Activated CD8-positive, alpha-beta memory T cell treated with anti-CD3 and anti-CD28 coated beads, Interleukin-2, amount 10 ng/mL, durations not matched to agents 7 days and 5 days (primary cell): ENCODE measurements around the gene PIP5K1B. TPM values are rescaled to one million over a fixed set of nuclear protein-coding genes. Genes with fewer than 3 reads are reported as not detected.
"Not testable (repeated sequence)": the region's sequence is repeated elsewhere in the genome, so short reads cannot be mapped to it uniquely, and the experiment has no call there.

Source experiments
- ATAC-seq: fragments of 150-1000 bp; cut with Tn5 transposase; one replicate; pipeline ENCODE4 v1.10.0; 2021; ENCODE audit warnings: moderate library complexity
- CTCF ChIA-PET: fragments of 350-600 bp; sonication (Branson Sonifier 250); formaldehyde crosslinking; loops from one replicate; lab custom pipeline; 2021; ENCODE audit warnings: antibody characterized with exemption; lab: Charles Lee
- DNase-seq: peaks from one replicate; pipeline ENCODE4 v3.0.0-alpha.2; 2020
- H3K27ac Mint-ChIP-seq: one replicate; pipeline ENCODE4 v1.8.0; 2021; ENCODE audit warnings: mild to moderate bottlenecking, mixed read lengths
- H3K27me3 Mint-ChIP-seq: one replicate; pipeline ENCODE4 v1.8.0; 2021; ENCODE audit warnings: mixed read lengths
- H3K36me3 Mint-ChIP-seq: one replicate; pipeline ENCODE4 v1.8.0; 2021; ENCODE audit warnings: mild to moderate bottlenecking, mixed read lengths
- H3K4me1 Mint-ChIP-seq: one replicate; pipeline ENCODE4 v1.8.0; 2021; ENCODE audit warnings: mixed read lengths
- H3K4me3 Mint-ChIP-seq: one replicate; pipeline ENCODE4 v1.8.0; 2021; ENCODE audit warnings: mild to moderate bottlenecking, moderate library complexity, mixed read lengths
- H3K9me3 Mint-ChIP-seq: one replicate; pipeline ENCODE4 v1.8.0; 2022; ENCODE audit warnings: low read depth, mixed read lengths
- total RNA-seq, 2 experiments: library from RNA; stranded (reverse); gene quantifications; one replicate each; pipeline ENCODE4 v1.2.3, GENCODE V29; 2021

Gene PIP5K1B
- total RNA-seq, 2 experiments from 2014 or later, result 0.85 to 23.2 TPM

DNA sequence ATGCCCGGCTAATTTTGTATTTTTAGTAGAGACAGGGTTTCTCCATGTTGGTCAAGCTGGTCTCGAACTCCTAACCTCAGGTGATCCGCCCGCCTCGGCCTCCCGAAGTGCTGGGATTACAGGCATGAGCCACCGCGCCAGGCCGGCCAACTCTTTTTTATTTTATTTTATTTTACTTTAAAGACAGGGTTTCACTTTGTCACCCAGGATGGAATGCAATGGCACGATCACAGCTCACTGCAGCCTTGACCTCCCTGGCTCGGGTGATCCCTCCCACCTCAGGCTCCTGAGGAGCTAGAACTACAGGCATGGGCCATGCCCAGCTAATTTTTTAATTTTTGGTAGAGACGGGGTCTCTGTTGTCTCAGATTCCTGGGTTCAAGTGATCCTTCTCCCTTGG lies 345.9 kb downstream of the PIP5K1B start:
- CTCF ChIA-PET, result interaction anchor here (9.2 kb wide), 1 partner anchor 142 kb away, joined by 121 read pairs; no protein-coding TSS in a partner anchor
- not testable (repeated sequence) for H3K9me3 Mint-ChIP-seq, ATAC-seq, DNase-seq, H3K27ac Mint-ChIP-seq, H3K27me3 Mint-ChIP-seq, H3K4me3 Mint-ChIP-seq
- Mint-ChIP-seq H3K36me3 (peaks cover 12% of the 10 kb centered on the region), H3K4me1 (peaks cover 10% of the 10 kb centered on the region)

- DNase-seq (no peak), ATAC-seq (no peak)
- H3K36me3 Mint-ChIP-seq, result peaks cover 16% of the 10 kb centered on the region
- no peaks in the 10 kb centered on the region for H3K27me3 Mint-ChIP-seq
- peaks cover 13% of the 10 kb centered on the region for H3K4me1 Mint-ChIP-seq
- no peak overlapping the region for H3K27ac Mint-ChIP-seq
- H3K9me3 Mint-ChIP-seq, result no peaks in the 10 kb centered on the region
- CTCF ChIA-PET, result interaction anchor here (0.6 to 9.2 kb wide), 13 partner anchors 9 to 1628 kb away, joined by 3 to 121 read pairs (median 5); partner anchors contain the start of gene FXN
- H3K4me3 Mint-ChIP-seq, result no peak overlapping the region
Observed at GRCh38 chr9:69054989-69055388, 349.9 kb downstream of the PIP5K1B start.

GRCh38 chr9:69056191-69056815 lies 351.3 kb downstream of the PIP5K1B start:
- DNase-seq, result no peak
- Mint-ChIP-seq H3K9me3 (no peaks in the 10 kb centered on the region), H3K27ac (no peak overlapping the region), H3K4me3 (no peak overlapping the region), H3K4me1 (peaks cover 20% of the 10 kb centered on the region), H3K27me3 (no peaks in the 10 kb centered on the region), H3K36me3 (peaks cover 18% of the 10 kb centered on the region)
- CTCF ChIA-PET, result interaction anchor here (1.6 to 9.2 kb wide), 3 partner anchors 16 to 137 kb away, joined by 5 to 121 read pairs (median 36); partner anchors contain the start of gene FXN
- ATAC-seq, result no peak

DNA sequence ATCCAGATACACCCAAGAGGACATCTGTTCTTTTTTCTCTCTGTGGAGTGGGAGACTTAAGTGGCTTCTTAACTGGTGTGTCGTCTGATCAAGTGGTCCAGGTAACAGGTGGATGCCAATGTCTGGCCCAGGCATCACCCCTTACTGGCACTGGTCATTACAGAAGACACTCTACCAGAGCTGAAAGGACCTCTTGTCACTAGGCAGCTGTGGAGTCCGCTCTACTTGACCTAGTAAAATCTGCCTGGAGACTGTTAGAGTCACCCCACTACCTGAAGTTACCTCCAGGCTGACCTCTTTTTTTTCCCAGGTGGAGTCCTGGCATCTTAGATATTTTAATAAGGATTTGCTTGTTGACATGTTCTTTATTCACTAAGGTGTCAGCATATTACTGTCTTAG lies 353.1 kb downstream of the PIP5K1B start:
- H3K27ac Mint-ChIP-seq, result no peak overlapping the region
- H3K27me3 Mint-ChIP-seq, result no peaks in the 10 kb centered on the region
- DNase-seq, result no peak
- H3K36me3 Mint-ChIP-seq, result peaks cover 18% of the 10 kb centered on the region
- no peaks in the 10 kb centered on the region for H3K9me3 Mint-ChIP-seq
- peaks cover 20% of the 10 kb centered on the region for H3K4me1 Mint-ChIP-seq
- H3K4me3 Mint-ChIP-seq, result no peak overlapping the region
- no peak for ATAC-seq
- CTCF ChIA-PET, result interaction anchor here (9.2 kb wide), 1 partner anchor 135 kb away, joined by 121 read pairs; no protein-coding TSS in a partner anchor

Other genes starting within 250 kb of the PIP5K1B start
- gene TMEM252, start 164.4 kb upstream of the PIP5K1B start, total RNA-seq, result not detected